Sigmoid colon (tissue), 3 donors: Measurements from ENCODE around the gene KCTD19.

Experiments used
- CTCF ChIP-seq, 4 experiments: fragments of 450-650 bp in 3 of 4; fragments of 200-600 bp in 1 of 4; IDR thresholded peaks; one replicate each; pipeline ENCODE4 v1.5.1; 2016 to 2019; ENCODE audit warnings: antibody characterized with exemption in 4 of 4, mild to moderate bottlenecking in 3 of 4, moderate library complexity in 2 of 4
- POLR2A ChIP-seq, 2 donors: fragments of 450-650 bp; IDR thresholded peaks; one replicate each; pipeline ENCODE4 v1.6.1; 2016; ENCODE audit warnings: antibody characterized with exemption in 2 of 2, mild to moderate bottlenecking in 2 of 2, moderate library complexity in 2 of 2

DNA sequence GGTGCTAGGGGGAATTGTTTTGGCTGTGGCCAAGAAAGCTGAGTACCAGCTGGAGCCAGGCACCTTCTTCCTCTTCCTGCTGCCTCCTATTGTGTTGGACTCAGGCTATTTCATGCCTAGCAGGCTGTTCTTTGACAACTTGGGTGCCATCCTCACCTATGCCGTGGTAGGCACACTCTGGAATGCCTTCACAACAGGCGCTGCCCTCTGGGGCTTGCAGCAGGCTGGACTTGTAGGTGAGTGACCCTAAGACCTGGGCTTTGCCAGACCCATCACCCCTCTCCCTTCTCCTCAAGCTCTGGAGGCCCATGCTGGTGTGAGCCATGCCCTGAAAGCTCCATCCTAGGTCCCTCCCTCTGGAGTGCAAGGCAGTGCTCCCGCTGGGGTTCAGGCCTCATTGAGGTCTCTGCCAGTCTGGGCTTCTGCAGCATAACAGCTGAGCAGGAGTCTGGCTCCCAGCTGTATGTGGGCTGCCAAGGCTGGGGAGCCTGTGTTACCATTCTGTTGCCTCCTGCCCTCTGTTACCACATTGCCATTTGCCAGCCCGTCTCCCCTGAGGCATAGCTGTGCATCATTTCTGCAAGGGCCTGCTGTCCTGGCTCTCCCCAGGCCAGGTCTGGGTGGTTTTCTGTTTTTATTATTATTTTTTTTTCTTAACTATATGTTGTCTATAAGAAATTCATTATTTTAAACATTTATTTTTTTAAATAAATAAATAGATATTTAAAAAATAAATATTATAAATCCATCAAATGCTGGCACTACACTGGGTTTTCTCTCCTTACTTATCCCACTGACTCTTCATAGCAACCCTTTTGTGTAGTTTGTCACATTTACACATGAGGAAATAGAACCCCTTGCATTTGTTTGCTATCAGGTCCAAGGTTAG, 73.7 kb downstream of the KCTD19 start:
- TF ChIP-seq POLR2A (IDR thresholded peaks at IDR 0.05) (no peak), CTCF (IDR thresholded peaks at IDR 0.05) (no peak)
